ENCODE results near the gene NFKBIZ. TPM values are rescaled to one million over a fixed set of nuclear protein-coding genes. Genes with fewer than 3 reads are reported as not detected.
A peak's percentile ranks its signal among the peaks of the same experiment; 100 is the strongest.

Gene NFKBIZ
- total RNA-seq, 1 donor from 2014 or later = 39.6 TPM

DNA sequence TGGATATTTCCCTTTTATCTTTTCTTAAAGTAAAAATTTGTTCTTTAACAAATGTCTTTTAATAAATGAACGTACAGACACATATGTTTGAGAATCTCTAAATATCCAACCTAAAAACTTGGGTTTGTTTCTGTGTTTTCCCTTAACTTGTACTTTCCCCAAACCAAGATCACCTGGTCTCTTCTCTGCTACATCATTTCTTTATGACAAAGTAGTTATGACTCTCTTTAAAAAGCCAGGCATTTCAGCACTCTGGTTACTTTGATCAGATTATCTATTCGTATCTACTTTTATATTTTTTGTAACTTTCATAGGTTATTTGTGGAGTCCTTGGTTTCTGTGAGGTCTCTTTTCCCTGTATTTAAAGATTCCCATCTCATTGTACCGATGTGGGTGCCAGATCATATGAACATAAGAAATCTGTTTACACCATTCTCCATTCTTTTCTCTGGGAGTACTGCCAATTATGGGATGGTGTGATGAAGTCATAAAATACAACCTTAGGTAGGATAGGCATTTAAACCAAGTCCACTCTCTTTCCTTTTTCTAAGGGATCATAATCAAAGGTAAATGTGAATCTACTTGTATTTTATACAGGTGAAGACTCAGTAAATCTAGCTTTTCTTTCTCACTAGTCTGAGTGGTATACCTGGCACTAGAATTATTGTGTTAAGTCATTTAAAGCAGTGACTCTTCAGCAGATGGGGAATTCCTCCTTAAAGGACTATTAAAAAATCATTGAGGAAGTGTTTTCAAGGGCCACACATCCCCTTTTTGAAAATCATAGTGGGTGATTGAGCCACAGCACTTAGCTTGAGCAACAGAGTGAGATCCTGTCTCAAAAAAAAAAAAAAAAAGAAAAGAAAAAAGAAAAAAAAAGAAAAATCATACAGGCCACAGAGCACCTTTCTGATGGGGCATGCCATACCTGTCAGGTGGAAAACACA lies 12.4 kb upstream of the NFKBIZ start:
- no peaks in the 10 kb centered on the region for H3K27me3 ChIP-seq (ENCODE audit: insufficient read depth, low read length)
- H3K9ac ChIP-seq (ENCODE audit: low read length) = no peak overlapping the region
- H3K4me1 Mint-ChIP-seq (ENCODE audit: low read depth, unreplicated experiment) = peaks cover 7% of the 10 kb centered on the region
- no peaks in the 10 kb centered on the region for H4K20me1 ChIP-seq (ENCODE audit: insufficient read depth, low read length)
- H3K36me3 ChIP-seq (ENCODE audit: insufficient read depth, low read length) = no peaks in the 10 kb centered on the region
- H3K27ac Mint-ChIP-seq (ENCODE audit: unreplicated experiment) = no peak overlapping the region
- FAIRE-seq (no peak), DNase-seq (ENCODE audit: low read depth) (peak; percentile 76)
- no peak overlapping the region for H3K4me3 ChIP-seq (ENCODE audit: insufficient read depth, low read depth, low read length)
- no peak overlapping the region for H3K4me3 Mint-ChIP-seq (ENCODE audit: unreplicated experiment)
- no peak overlapping the region for H3K27ac ChIP-seq (ENCODE audit: low read depth, low read length)
- H2AFZ ChIP-seq (ENCODE audit: low read depth, low read length) = no peak overlapping the region
- TF ChIP-seq CTCF (IDR thresholded peaks at IDR 0.05; ENCODE audit: insufficient read depth, low read depth, low read length) (no peak), EZH2 (IDR thresholded peaks at IDR 0.05; ENCODE audit: insufficient read depth, low read length) (no peak)
- no peaks in the 10 kb centered on the region for H3K9me3 ChIP-seq (ENCODE audit: insufficient read depth, low read depth, low read length)
- peaks cover 16% of the 10 kb centered on the region for H3K36me3 Mint-ChIP-seq (ENCODE audit: low read depth, unreplicated experiment)
- H3K4me2 ChIP-seq (ENCODE audit: low read length) = no peak overlapping the region
- H3K27me3 Mint-ChIP-seq (ENCODE audit: low read depth, unreplicated experiment) = no peaks in the 10 kb centered on the region
- H3K4me1 ChIP-seq (ENCODE audit: insufficient read depth, low read length) = peaks cover under 1% of the 10 kb centered on the region
- H3K79me2 ChIP-seq (ENCODE audit: insufficient read depth, low read length) = no peaks in the 10 kb centered on the region
- peaks cover 1% of the 10 kb centered on the region for H3K9me3 Mint-ChIP-seq (ENCODE audit: unreplicated experiment)

DNA sequence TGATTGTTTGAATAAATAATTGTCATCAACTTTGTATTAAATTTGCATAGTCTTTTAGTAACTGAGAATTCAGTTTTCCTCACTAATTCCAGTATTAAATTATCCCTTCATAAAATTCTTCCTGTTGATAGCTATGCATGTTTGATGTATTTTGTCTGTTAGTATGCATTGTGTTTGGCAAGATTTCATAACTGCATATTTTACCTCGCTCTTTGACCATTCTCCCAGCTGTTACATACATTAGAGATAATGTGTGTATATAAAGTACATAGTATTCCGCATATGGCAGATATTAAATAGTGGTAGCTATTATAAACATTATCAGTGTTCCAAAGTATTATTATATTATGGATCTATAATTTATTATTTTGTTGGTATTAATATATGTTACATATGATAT lies 10.6 kb upstream of the NFKBIZ start:
- FAIRE-seq = no peak
- Mint-ChIP-seq H3K9me3 (ENCODE audit: unreplicated experiment) (peaks cover 1% of the 10 kb centered on the region), H3K4me1 (ENCODE audit: low read depth, unreplicated experiment) (peaks cover 20% of the 10 kb centered on the region)

More for the DNA sequence above, 10.6 kb upstream of the NFKBIZ start:
- H3K27ac Mint-ChIP-seq (ENCODE audit: unreplicated experiment) = no peak overlapping the region
- H3K27me3 ChIP-seq (ENCODE audit: insufficient read depth, low read length) = no peaks in the 10 kb centered on the region
- H4K20me1 ChIP-seq (ENCODE audit: insufficient read depth, low read length) = no peaks in the 10 kb centered on the region
- H3K4me3 ChIP-seq (ENCODE audit: insufficient read depth, low read depth, low read length) = no peak overlapping the region
- no peaks in the 10 kb centered on the region for H3K9me3 ChIP-seq (ENCODE audit: insufficient read depth, low read depth, low read length)
- H3K27ac ChIP-seq (ENCODE audit: low read depth, low read length) = no peak overlapping the region
- H3K79me2 ChIP-seq (ENCODE audit: insufficient read depth, low read length) = no peaks in the 10 kb centered on the region
- H2AFZ ChIP-seq (ENCODE audit: low read depth, low read length) = no peak overlapping the region
- H3K36me3 ChIP-seq (ENCODE audit: insufficient read depth, low read length) = no peaks in the 10 kb centered on the region
- peaks cover 8% of the 10 kb centered on the region for H3K4me1 ChIP-seq (ENCODE audit: insufficient read depth, low read length)
- no peaks in the 10 kb centered on the region for H3K27me3 Mint-ChIP-seq (ENCODE audit: low read depth, unreplicated experiment)
- no peak for TF ChIP-seq CTCF (IDR thresholded peaks at IDR 0.05; ENCODE audit: insufficient read depth, low read depth, low read length)
- no peak for TF ChIP-seq EZH2 (IDR thresholded peaks at IDR 0.05; ENCODE audit: insufficient read depth, low read length)
- H3K4me2 ChIP-seq (ENCODE audit: low read length) = no peak overlapping the region
- H3K36me3 Mint-ChIP-seq (ENCODE audit: low read depth, unreplicated experiment) = peaks cover 9% of the 10 kb centered on the region
- no peak for DNase-seq (ENCODE audit: low read depth)
- H3K4me3 Mint-ChIP-seq (ENCODE audit: unreplicated experiment) = no peak overlapping the region
- no peak overlapping the region for H3K9ac ChIP-seq (ENCODE audit: low read length)

Measured in astrocyte (in vitro differentiated cells and primary cell).